ENCODE results near the gene MACROD1.
A peak's percentile ranks its signal among the peaks of the same experiment; 100 is the strongest.

MACROD1 gene

GRCh38 chr11:64011371-64011770 is 154.5 kb downstream of the MACROD1 start:
- DNase-seq (ENCODE audit: low read depth), result no peak

- DNase-seq (ENCODE audit: low read depth), result no peak
Measured at GRCh38 chr11:64010783-64011182, 155.1 kb downstream of the MACROD1 start.

- DNase-seq (ENCODE audit: low read depth), result no peak
Measured at GRCh38 chr11:64009710-64010109, 156.2 kb downstream of the MACROD1 start.

- DNase-seq (ENCODE audit: low read depth), result no peak
Measured at GRCh38 chr11:64008914-64009633, 156.8 kb downstream of the MACROD1 start.

GRCh38 chr11:64008283-64008913 is 157.5 kb downstream of the MACROD1 start:
- no peak for DNase-seq (ENCODE audit: low read depth)

- no peak for DNase-seq (ENCODE audit: low read depth)
Measured at GRCh38 chr11:64007629-64008282, 158.2 kb downstream of the MACROD1 start.

- DNase-seq (ENCODE audit: low read depth), result peak; percentile 33
Measured at GRCh38 chr11:64007160-64007628, 158.7 kb downstream of the MACROD1 start.

GRCh38 chr11:64006398-64006797 is 159.5 kb downstream of the MACROD1 start:
- DNase-seq (ENCODE audit: low read depth), result no peak

GRCh38 chr11:64005691-64006090 is 160.2 kb downstream of the MACROD1 start:
- no peak for DNase-seq (ENCODE audit: low read depth)

- no peak for DNase-seq (ENCODE audit: low read depth)
Measured at GRCh38 chr11:64004590-64004984, 161.3 kb downstream of the MACROD1 start.

GRCh38 chr11:64003807-64004589 is 161.9 kb downstream of the MACROD1 start:
- DNase-seq (ENCODE audit: low read depth), result no peak

- DNase-seq (ENCODE audit: low read depth), result no peak
Measured at GRCh38 chr11:64001484-64002420, 164.2 kb downstream of the MACROD1 start.

GRCh38 chr11:64000740-64001483 is 165.0 kb downstream of the MACROD1 start:
- DNase-seq (ENCODE audit: low read depth), result no peak

GRCh38 chr11:64000026-64000739 is 165.7 kb downstream of the MACROD1 start:
- peak; percentile 33 for DNase-seq (ENCODE audit: low read depth)

GRCh38 chr11:63999349-64000025 is 166.4 kb downstream of the MACROD1 start:
- no peak for DNase-seq (ENCODE audit: low read depth)

- no peak for DNase-seq (ENCODE audit: low read depth)
Measured at GRCh38 chr11:63998558-63999348, 167.2 kb downstream of the MACROD1 start.

- DNase-seq (ENCODE audit: low read depth), result no peak
Measured at GRCh38 chr11:63997801-63998337, 168.0 kb downstream of the MACROD1 start.

- DNase-seq (ENCODE audit: low read depth), result no peak
Measured at GRCh38 chr11:63997104-63997700, 168.7 kb downstream of the MACROD1 start.
